Measurements from ENCODE around the gene FAM124B.
"Not testable (repeated sequence)": the region's sequence is repeated elsewhere in the genome, so short reads cannot be mapped to it uniquely, and the experiment has no call there.

Gene FAM124B

GRCh38 chr2:224413381-224413780 lies 11.5 kb upstream of the FAM124B start:
- no peak for DNase-seq (ENCODE audit: low spot score)

GRCh38 chr2:224412141-224413015 lies 10.5 kb upstream of the FAM124B start:
- peak; percentile 68 for DNase-seq (ENCODE audit: low spot score)

- DNase-seq (ENCODE audit: low spot score) = peak; percentile 29
These were observed 9.1 kb upstream of the FAM124B start for GRCh38 chr2:224410946-224411561.

GRCh38 chr2:224408676-224409075 lies 6.8 kb upstream of the FAM124B start:
- no peak for DNase-seq (ENCODE audit: low spot score)

- DNase-seq (ENCODE audit: low spot score) = no peak
These were observed 5.4 kb upstream of the FAM124B start for GRCh38 chr2:224407241-224407701.

- DNase-seq (ENCODE audit: low spot score) = no peak
These were observed 4.0 kb upstream of the FAM124B start for GRCh38 chr2:224405841-224406370.

GRCh38 chr2:224405412-224405811 lies 3.5 kb upstream of the FAM124B start:
- DNase-seq (ENCODE audit: low spot score) = no peak

GRCh38 chr2:224404796-224405195 lies 2.9 kb upstream of the FAM124B start:
- DNase-seq (ENCODE audit: low spot score) = no peak

GRCh38 chr2:224403657-224404056 lies 1.8 kb upstream of the FAM124B start:
- no peak for DNase-seq (ENCODE audit: low spot score)

- no peak for DNase-seq (ENCODE audit: low spot score)
These were observed 848 bp downstream of the FAM124B start for GRCh38 chr2:224400886-224401632.

GRCh38 chr2:224400174-224400810 lies 1.6 kb downstream of the FAM124B start:
- no peak for DNase-seq (ENCODE audit: low spot score)

- DNase-seq (ENCODE audit: low spot score) = no peak
These were observed 3.6 kb downstream of the FAM124B start for GRCh38 chr2:224398289-224398688.

GRCh38 chr2:224397100-224397499 lies 4.8 kb downstream of the FAM124B start:
- DNase-seq (ENCODE audit: low spot score) = not testable (repeated sequence)

GRCh38 chr2:224395620-224396390 lies 6.1 kb downstream of the FAM124B start:
- no peak for DNase-seq (ENCODE audit: low spot score)

- DNase-seq (ENCODE audit: low spot score) = no peak
These were observed 8.6 kb downstream of the FAM124B start for GRCh38 chr2:224393157-224393872.

GRCh38 chr2:224392545-224392944 lies 9.4 kb downstream of the FAM124B start:
- no peak for DNase-seq (ENCODE audit: low spot score)

GRCh38 chr2:224389317-224389716 lies 12.6 kb downstream of the FAM124B start:
- DNase-seq (ENCODE audit: low spot score) = no peak

- DNase-seq (ENCODE audit: low spot score) = no peak
These were observed 15.0 kb downstream of the FAM124B start for GRCh38 chr2:224386876-224387275.

- no peak for DNase-seq (ENCODE audit: low spot score)
These were observed 18.8 kb downstream of the FAM124B start for GRCh38 chr2:224382973-224383555.

- DNase-seq (ENCODE audit: low spot score) = not testable (repeated sequence)
These were observed 19.6 kb downstream of the FAM124B start for GRCh38 chr2:224382280-224382647.
